ENCODE data around the gene CCDC61.

The CCDC61 gene, protein sequence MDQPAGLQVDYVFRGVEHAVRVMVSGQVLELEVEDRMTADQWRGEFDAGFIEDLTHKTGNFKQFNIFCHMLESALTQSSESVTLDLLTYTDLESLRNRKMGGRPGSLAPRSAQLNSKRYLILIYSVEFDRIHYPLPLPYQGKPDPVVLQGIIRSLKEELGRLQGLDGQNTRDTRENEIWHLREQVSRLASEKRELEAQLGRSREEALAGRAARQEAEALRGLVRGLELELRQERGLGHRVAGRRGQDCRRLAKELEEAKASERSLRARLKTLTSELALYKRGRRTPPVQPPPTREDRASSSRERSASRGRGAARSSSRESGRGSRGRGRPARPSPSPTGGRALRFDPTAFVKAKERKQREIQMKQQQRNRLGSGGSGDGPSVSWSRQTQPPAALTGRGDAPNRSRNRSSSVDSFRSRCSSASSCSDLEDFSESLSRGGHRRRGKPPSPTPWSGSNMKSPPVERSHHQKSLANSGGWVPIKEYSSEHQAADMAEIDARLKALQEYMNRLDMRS

GRCh38 chr19:45994998-45995714 is at the start of gene CCDC61:
Gene CCDC61 (plus strand): TSS chr19:45995467. CDS start chr19:46003019, 7,552 bp downstream.
- Mint-ChIP-seq H3K4me1 (peaks cover 17% of the 10 kb centered on the region), H3K36me3 (ENCODE audit: low read depth) (peaks cover 6% of the 10 kb centered on the region), H3K9me3 (no peaks in the 10 kb centered on the region), H3K27ac (no peak within 1 kb of the TSS), H3K27me3 (ENCODE audit: low read depth, poor library complexity) (peaks cover 23% of the 10 kb centered on the region), H3K4me3 (no peak within 1 kb of the TSS)
- TF ChIP-seq, protein P1, sequence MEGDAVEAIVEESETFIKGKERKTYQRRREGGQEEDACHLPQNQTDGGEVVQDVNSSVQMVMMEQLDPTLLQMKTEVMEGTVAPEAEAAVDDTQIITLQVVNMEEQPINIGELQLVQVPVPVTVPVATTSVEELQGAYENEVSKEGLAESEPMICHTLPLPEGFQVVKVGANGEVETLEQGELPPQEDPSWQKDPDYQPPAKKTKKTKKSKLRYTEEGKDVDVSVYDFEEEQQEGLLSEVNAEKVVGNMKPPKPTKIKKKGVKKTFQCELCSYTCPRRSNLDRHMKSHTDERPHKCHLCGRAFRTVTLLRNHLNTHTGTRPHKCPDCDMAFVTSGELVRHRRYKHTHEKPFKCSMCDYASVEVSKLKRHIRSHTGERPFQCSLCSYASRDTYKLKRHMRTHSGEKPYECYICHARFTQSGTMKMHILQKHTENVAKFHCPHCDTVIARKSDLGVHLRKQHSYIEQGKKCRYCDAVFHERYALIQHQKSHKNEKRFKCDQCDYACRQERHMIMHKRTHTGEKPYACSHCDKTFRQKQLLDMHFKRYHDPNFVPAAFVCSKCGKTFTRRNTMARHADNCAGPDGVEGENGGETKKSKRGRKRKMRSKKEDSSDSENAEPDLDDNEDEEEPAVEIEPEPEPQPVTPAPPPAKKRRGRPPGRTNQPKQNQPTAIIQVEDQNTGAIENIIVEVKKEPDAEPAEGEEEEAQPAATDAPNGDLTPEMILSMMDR (IDR thresholded peaks at IDR 0.05), result no peak
- DNase-seq, result peak; percentile 95

- H3K36me3 Mint-ChIP-seq (ENCODE audit: low read depth), result no peaks in the 10 kb centered on the region
- H3K9me3 Mint-ChIP-seq, result no peaks in the 10 kb centered on the region
- H3K27ac Mint-ChIP-seq, result no peak overlapping the region
- no peak for DNase-seq
- no peaks in the 10 kb centered on the region for H3K4me1 Mint-ChIP-seq
- TF ChIP-seq, protein P1 (IDR thresholded peaks at IDR 0.05), result no peak
- H3K27me3 Mint-ChIP-seq (ENCODE audit: low read depth, poor library complexity), result peaks cover 40% of the 10 kb centered on the region
- H3K4me3 Mint-ChIP-seq, result no peak overlapping the region
Observed at GRCh38 chr19:45947926-45948325, 47.3 kb upstream of the CCDC61 start.

DNA sequence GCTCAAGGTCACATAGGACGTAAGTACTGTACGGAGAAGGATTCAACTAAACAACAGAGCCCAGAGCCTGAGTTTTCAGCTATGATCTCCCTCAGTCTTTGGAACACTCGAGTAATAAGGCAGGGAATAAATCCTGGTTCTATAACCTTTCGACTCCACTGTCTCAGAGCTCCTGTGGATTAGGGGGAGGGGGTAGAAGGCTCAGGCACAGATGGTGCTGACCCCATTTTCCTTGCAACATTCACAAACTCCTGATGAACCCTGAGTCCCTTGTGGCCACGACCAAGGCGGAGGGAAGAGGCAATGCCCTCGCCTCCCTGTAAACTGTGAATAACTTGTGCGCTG is 43.0 kb upstream of the CCDC61 start:
- H3K27me3 Mint-ChIP-seq (ENCODE audit: low read depth, poor library complexity), result peaks cover 48% of the 10 kb centered on the region
- DNase-seq, result no peak
- TF ChIP-seq, protein P1 (IDR thresholded peaks at IDR 0.05), result no peak
- no peaks in the 10 kb centered on the region for H3K36me3 Mint-ChIP-seq (ENCODE audit: low read depth)
- H3K27ac Mint-ChIP-seq, result no peak overlapping the region
- H3K4me1 Mint-ChIP-seq, result peaks cover 5% of the 10 kb centered on the region
- no peaks in the 10 kb centered on the region for H3K9me3 Mint-ChIP-seq
- H3K4me3 Mint-ChIP-seq, result no peak overlapping the region

DNA sequence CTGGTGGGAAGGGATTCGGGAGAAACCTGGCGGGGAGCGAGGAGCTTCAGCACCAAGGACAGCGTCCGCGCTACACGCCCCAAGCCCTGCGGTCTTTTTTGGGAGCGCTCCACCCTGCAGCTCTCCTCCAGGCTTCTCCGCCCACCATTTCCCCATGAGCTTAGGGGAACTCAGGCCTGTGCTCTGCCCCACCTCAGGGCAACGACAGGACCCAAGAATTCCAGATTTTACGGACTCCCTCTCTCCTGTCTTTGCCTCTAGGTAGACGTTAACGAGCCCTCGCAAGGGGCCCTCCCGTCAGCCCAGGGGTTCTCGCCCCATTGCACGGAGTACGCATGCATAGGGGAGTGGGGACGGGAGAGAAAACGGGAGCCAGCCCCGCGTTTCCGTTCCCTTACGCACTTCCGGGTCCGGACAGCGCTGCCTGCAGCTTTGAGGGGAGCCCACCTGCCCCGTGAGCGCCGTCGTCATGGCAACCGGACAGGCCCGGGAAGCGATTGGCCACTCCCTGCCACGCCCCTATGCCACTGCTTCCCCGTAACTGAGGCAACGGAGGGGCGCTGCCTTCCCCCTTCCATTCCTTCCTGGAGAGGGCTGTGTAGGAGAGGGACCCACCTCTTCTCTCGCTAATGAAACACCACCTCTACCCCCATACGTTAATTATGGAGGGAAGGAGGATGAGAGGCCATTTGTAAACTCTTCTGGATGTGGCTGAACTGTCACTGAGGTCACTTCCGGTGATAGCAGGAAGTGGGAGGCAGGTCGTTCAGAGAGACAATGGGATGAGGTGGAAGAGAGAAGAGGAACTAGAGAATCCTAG is 42.4 kb upstream of the CCDC61 start:
- Mint-ChIP-seq H3K27me3 (ENCODE audit: low read depth, poor library complexity) (peaks cover 52% of the 10 kb centered on the region), H3K36me3 (ENCODE audit: low read depth) (no peaks in the 10 kb centered on the region), H3K4me3 (peak overlapping the region; percentile 79), H3K9me3 (no peaks in the 10 kb centered on the region), H3K27ac (no peak overlapping the region), H3K4me1 (peaks cover 5% of the 10 kb centered on the region)
- TF ChIP-seq, protein P1 (IDR thresholded peaks at IDR 0.05), result no peak
- DNase-seq, result peak; percentile 92

DNA sequence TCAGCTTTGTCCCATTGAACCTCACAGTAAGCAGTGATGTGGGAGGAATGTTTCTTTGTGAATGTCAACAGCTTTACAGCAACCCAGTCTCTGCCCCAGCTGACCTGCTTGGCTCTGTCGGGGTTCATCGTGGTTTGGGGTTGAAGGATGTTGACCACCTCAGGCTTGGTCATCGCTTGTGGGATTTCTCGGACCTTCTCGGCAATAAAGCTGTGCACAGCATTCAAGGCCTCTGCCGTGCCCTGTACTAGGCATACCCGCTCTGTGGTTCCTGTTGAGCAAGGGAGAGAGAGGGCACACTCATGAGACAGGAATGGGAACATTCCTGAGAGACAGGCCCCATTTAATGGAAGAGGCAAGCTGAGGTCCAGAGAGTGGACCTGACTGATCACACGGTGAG is 41.6 kb upstream of the CCDC61 start:
- Mint-ChIP-seq H3K4me3 (no peak overlapping the region), H3K4me1 (peaks cover 5% of the 10 kb centered on the region), H3K36me3 (ENCODE audit: low read depth) (no peaks in the 10 kb centered on the region), H3K27me3 (ENCODE audit: low read depth, poor library complexity) (peaks cover 57% of the 10 kb centered on the region), H3K27ac (no peak overlapping the region), H3K9me3 (no peaks in the 10 kb centered on the region)
- no peak for DNase-seq
- TF ChIP-seq, protein P1 (IDR thresholded peaks at IDR 0.05), result no peak
